DMS79 treated with DMSO at 0.1 percent for 48 hours (cell line): Measurements from ENCODE around the gene CCDC81.
A peak's percentile ranks its signal among the peaks of the same experiment; 100 is the strongest.

Experiments
- DNase-seq: peaks from one replicate; lab custom pipeline; 2025; lab: John Stamatoyannopoulos, UW

The CCDC81 gene

GRCh38 chr11:86440843-86441242, 66.2 kb downstream of the CCDC81 start:
- no peak for DNase-seq

GRCh38 chr11:86442420-86442819, 67.7 kb downstream of the CCDC81 start:
- no peak for DNase-seq

GRCh38 chr11:86442827-86443226, 68.1 kb downstream of the CCDC81 start:
- DNase-seq: no peak

DNA sequence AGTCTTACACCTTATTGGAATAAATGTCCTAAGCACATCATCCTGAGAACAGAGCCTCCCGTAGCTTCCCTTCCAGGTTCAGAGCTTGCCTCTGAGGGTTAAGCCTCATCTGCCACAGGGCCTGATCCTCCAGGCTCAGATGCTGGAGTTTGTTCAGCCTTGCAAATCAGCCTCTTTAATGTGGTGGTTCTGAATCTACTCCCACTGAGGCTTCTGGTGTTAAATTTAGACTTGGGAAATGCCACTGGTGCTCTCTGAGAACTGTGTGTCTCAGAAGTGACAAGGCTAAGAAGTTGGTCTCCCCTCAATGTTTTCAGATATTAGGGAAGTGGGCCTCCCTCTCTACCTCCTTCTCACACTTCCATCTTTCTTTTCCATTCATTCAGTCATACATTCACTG, 68.7 kb downstream of the CCDC81 start:
- DNase-seq: no peak

DNA sequence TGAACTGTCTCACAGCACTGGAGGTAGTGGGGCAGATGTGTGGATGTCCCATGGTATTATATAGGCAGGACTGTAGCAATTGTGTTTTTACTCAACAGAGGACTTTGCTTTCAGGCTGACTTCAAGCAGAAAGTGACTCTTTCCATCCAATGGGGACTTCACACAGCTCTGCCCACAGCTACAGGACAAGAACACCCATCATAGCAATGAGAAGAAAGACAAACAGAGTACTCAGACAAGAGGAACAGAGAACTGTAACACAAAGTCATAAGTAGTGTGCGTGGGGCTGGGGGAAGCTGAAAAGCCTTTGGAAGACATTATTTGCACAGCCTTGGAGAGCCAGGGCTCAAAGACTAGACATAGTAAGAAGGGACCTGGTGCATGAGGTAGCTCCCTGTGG, 70.3 kb downstream of the CCDC81 start:
- no peak for DNase-seq

GRCh38 chr11:86446163-86446923, 71.7 kb downstream of the CCDC81 start:
- DNase-seq: no peak

DNA sequence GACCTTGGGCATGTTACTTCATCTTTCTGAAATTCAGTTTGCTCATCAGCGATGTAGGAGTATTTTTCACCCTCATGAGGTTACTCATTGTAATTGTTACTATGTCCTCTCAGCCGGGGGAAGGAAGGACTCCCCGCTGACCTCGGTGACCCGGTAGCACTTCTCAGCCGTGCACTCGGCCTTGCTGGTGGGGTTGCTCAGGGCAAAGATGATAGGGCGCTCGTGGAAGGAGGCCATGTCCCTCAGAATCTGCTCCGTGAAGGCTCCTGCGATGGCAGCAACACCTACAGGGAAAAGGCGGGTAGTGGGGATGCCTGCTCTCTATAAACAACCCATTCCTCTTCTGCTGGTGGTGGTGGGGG, 72.2 kb downstream of the CCDC81 start:
- DNase-seq: no peak

- DNase-seq: no peak
Measured at GRCh38 chr11:86447763-86448480, 73.2 kb downstream of the CCDC81 start.

- no peak for DNase-seq
Measured at GRCh38 chr11:86449993-86450629, 75.4 kb downstream of the CCDC81 start.

DNA sequence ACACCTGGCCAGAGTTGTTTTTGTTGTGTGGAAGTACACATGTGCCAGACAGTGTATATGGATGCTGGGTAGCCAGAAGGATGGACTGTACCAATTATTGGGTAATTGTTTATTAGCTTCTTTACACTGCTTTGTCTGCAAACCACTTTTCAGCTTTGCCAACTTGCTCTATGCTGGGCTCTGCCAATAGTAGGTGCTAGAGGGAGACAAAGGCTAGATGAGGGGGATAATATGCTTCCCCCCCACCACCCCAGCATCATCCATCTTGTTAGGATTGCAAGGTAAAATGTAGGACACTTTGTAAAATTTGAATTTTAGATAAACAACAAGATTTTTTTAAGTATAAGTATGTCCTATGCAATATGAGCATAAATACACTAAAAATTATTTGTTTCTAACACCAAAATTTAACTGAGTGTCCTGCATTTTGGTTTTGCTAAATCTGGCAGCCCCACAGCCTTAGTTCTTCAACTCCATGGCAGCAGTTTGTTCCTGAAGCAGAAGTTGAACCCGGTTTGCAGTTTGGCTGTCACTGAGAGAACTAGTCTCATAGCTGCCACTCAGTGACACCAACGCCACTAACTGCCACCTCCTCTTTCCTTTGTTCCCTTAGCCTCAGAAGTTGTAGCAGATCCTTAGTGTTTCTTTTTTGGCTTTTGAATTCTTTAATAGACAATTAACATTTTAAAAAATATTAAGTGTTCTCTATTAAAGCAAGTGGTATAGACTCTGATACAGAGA, 78.8 kb downstream of the CCDC81 start:
- no peak for DNase-seq

GRCh38 chr11:86456075-86456939, 81.6 kb downstream of the CCDC81 start:
- DNase-seq: peak; percentile 63

- no peak for DNase-seq
Measured at GRCh38 chr11:86458294-86459001, 83.8 kb downstream of the CCDC81 start.

GRCh38 chr11:86459002-86459385, 84.3 kb downstream of the CCDC81 start:
- no peak for DNase-seq

- peak; percentile 74 for DNase-seq
Measured at GRCh38 chr11:86459682-86460460, 85.2 kb downstream of the CCDC81 start.

DNA sequence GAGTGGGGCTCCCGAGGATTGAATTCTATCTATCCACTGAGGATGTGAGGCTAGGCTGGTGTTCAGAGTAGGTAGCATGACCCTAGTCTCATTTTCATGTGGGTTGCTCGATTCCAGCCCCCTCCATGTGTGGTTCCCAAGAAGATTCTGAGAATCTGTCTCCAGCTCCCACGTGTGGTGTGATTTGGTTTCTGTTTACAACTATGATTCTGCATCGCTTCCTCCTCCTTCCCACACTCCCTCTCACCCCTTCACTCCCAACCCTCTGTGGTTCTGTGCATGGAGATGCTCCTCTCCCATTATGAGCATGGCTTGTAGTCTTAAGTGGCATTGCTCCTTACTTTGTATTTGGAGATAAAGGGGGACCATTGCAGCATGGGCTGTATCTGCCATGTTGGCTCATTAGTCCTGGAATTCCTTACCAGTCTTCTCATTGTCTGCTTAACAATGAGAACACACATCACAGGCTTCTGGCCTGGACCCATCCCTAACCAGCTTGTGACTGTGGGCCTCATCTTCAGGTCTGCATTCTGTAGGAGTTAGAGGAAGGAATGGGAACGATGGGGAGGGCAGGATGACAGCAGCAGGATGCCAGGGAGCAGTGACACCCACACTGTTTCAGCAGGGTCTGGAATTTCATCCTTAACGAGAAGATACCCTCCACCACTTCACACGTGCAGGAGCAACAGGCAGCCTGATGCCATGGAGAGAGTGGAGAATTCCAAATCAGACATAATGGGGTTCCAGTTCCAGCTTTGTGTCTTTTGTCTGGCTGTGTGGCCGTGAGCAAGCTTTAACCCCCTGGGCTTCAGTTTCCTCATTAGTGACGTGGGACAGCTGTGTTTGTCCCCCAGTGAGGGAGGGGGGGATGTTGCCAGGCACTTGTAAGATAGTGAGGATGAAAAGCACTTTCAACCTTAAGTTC, 86.0 kb downstream of the CCDC81 start:
- no peak for DNase-seq

DNA sequence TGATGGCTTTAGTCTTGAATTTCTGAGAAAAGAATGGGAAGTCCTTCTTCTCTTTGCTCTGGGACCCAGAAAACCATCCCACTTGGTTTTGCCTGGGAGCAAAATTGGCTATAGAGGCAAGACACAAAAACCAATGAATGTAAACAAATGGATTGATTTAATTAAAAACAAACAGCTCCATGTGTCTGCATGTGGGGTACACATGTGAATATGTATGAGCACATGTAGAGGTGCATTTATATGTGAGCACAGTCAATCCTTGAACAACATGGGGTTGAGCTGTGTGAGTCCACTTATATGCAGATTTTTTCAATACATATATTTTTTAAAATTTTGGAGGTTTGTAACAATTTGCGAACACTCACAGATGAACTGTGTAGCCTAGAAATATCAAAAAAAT, 87.2 kb downstream of the CCDC81 start:
- no peak for DNase-seq

DNA sequence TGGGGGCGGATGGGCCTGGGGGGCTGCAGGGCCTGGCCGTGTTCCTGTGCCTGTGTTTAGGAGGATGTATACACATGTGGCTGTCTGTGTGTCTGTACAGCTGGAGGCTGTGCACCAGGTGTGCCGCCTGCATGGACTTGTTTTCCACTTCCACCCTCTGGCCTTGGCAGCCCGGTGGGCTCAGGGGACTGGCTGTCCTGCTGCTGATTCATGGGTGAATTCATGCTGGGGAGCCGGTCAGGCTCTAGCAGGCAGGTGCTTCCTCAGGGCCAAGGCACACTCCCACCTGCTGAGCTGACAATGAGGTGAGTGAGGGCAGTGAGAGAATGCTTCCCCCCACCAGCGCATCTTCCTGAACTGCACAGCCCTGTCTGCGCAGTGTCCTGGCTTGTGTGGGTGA, 88.4 kb downstream of the CCDC81 start:
- no peak for DNase-seq

DNA sequence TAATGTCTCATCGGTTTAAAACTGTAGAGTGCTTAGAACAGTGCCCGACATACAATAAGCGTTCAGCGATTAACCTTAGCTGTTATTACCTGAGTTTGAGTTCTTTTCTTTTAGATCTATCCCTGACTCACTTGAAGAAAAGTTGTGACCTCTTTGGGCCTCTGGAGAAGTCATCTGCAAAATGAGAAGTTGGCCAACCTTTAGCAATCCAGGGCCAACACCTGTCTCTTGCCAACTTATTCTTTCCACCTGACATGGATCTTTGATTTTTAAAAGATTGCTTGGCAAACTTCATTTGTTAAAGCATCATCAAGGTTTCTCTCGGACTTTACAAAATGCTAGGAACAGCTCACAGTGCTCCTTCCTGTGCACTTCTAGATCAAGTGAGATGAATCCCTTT, 89.3 kb downstream of the CCDC81 start:
- DNase-seq: no peak
